Measurements from ENCODE around the gene ARHGAP5. TPM values are rescaled to one million over a fixed set of nuclear protein-coding genes. Genes with fewer than 3 reads are reported as not detected.

Gene ARHGAP5
- polyA plus RNA-seq, 1 donor from 2014 or later: 26.0 TPM

DNA sequence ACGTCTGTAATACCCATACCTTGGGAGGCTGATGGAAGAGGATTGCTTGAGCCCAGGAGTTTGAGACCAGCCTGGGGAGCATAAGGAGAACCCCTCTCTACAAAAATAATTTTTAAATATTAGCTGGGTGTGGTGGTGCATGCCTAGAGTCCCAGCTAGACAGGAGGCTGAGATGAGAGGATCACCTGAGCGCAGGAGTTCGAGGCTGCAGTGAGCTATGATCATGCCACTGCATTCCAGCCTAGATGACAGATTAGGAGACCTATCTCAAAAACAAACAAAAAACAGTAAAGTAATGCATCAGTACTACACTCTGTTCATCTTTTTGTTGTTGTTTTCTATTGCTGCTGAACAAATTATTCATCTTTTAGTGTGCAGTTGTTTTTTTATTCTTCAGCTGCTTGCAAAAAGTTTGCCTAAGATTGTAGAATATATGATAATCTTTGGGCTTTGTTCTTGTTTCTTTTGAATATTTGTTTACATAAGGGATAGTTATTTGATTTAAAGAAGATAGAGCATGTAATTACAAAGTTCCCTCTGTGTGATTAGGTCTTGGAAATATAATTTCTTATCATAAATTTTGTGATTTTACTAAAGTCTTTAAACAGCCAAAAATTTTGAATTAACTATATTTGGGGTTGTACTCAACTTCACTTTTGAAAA lies 8.2 kb downstream of the ARHGAP5 start:
- H3K36me3 Mint-ChIP-seq: peaks cover under 1% of the 10 kb centered on the region
- peaks cover 9 to 44% (median 32%) of the 10 kb centered on the region in 3 donors for H3K4me1 Mint-ChIP-seq
- no peak overlapping the region for H3K27ac Mint-ChIP-seq
- no peak overlapping the region for H3K4me3 Mint-ChIP-seq
- H3K9me3 Mint-ChIP-seq: no peaks in the 10 kb centered on the region
- H3K27me3 Mint-ChIP-seq: no peaks in the 10 kb centered on the region

- H3K27ac Mint-ChIP-seq: no peak overlapping the region
Observed at GRCh38 chr14:32085845-32086383, 8.8 kb downstream of the ARHGAP5 start.

DNA sequence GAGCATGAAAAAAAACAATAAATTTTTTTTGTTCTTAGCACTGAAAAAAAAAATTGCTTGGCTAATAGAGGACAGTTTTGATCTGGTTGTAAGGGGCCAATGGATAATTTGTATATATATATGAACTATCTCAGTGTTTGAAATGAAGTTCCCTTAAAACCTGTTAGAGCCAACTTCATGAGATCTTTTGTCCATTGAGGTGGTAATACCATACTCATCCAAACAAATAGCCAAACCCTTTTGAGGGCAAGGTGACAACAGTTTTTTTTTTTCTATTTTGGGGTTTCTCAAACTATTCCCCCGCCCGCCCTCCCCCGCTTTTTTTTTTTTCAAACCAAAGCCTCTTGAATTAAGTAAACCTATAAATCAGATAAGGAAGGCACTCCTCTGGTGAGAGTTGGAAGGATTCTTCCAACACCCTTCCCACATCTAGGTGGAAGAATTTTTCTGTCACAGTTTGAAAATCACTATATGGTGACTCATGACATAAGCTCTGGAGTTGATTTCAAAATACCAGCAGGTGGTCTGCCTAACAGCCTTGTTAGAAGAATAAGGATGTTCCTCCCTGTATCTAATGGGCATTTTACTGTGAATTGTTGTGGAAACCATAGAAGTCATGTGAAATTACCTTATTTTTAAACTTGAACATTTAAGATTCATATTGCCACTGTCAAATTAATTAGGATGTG lies 10.2 kb downstream of the ARHGAP5 start:
- no peak overlapping the region for H3K4me3 Mint-ChIP-seq
- no peak overlapping the region for H3K27ac Mint-ChIP-seq
- H3K27me3 Mint-ChIP-seq: no peaks in the 10 kb centered on the region
- peaks cover 4 to 31% (median 27%) of the 10 kb centered on the region in 3 donors for H3K4me1 Mint-ChIP-seq
- peaks cover 13% of the 10 kb centered on the region for H3K36me3 Mint-ChIP-seq
- no peaks in the 10 kb centered on the region for H3K9me3 Mint-ChIP-seq

More at GRCh38 chr14:32085845-32086383, 8.8 kb downstream of the ARHGAP5 start:
- no peaks in the 10 kb centered on the region for H3K9me3 Mint-ChIP-seq
- peaks cover 6 to 42% (median 26%) of the 10 kb centered on the region in 3 donors for H3K4me1 Mint-ChIP-seq
- peak overlapping the region in 1 of 4 donors; percentile 1 for H3K4me3 Mint-ChIP-seq
- peaks cover 6% of the 10 kb centered on the region for H3K36me3 Mint-ChIP-seq
- no peaks in the 10 kb centered on the region for H3K27me3 Mint-ChIP-seq

DNA sequence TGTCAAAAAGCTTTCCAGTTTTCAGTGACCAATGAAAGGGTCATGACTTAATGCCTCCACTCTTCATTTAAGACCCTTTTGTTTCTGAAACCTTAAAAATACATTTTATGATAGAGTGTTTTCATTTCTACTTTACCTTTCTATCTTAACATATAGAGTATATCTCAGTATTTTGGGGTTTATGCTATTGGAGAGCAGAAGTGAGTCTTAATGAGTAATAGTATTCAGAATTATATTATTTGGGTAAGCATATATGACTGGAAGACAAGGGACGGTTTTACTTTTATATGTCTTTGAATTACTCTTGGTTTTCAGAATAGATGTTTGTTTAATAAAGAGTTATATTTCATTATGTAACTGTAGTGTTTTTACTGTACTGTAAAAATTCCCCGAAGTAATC lies 10.8 kb downstream of the ARHGAP5 start:
- Mint-ChIP-seq H3K27me3 (no peaks in the 10 kb centered on the region), H3K9me3 (no peaks in the 10 kb centered on the region), H3K27ac (no peak overlapping the region), H3K4me3 (no peak overlapping the region), H3K4me1 (peaks cover 4 to 28% (median 23%) of the 10 kb centered on the region in 3 donors), H3K36me3 (peaks cover 13% of the 10 kb centered on the region)

DNA sequence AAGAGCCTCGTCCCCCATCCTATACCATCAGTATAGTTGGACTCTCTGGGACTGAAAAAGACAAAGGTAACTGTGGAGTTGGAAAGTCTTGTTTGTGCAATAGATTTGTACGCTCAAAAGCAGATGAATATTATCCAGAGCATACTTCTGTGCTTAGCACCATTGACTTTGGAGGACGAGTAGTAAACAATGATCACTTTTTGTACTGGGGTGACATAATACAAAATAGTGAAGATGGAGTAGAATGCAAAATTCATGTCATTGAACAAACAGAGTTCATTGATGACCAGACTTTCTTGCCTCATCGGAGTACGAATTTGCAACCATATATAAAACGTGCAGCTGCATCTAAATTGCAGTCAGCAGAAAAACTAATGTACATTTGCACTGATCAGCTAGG lies 13.6 kb downstream of the ARHGAP5 start:
- Mint-ChIP-seq H3K4me1 (peaks cover 3 to 21% (median 14%) of the 10 kb centered on the region in 3 donors), H3K27ac (no peak overlapping the region), H3K4me3 (no peak overlapping the region), H3K9me3 (no peaks in the 10 kb centered on the region), H3K36me3 (peaks cover 21% of the 10 kb centered on the region), H3K27me3 (no peaks in the 10 kb centered on the region)

DNA sequence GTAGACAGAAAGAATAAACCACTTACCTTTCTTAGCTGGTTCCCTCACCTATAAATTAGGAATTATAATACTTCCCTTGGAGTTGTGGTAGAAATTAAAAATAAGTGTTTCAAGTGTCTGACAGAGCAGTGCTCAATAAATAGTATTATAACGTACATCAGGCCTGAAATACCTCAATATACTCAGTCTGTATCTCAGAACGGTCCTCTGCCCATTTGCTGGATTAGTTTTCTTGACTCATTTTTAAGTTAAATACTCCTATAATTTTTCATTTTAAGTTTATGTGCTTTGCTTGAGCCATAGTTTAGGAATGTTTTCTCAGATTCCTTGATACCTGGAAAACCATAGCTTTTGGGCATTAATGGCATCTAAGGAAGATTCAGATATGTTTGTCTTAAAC lies 22.4 kb downstream of the ARHGAP5 start:
- Mint-ChIP-seq H3K27ac (no peak overlapping the region), H3K4me1 (peaks cover 20 to 39% (median 33%) of the 10 kb centered on the region in 3 donors), H3K4me3 (no peak overlapping the region), H3K36me3 (peaks cover 5% of the 10 kb centered on the region), H3K27me3 (no peaks in the 10 kb centered on the region), H3K9me3 (no peaks in the 10 kb centered on the region)

DNA sequence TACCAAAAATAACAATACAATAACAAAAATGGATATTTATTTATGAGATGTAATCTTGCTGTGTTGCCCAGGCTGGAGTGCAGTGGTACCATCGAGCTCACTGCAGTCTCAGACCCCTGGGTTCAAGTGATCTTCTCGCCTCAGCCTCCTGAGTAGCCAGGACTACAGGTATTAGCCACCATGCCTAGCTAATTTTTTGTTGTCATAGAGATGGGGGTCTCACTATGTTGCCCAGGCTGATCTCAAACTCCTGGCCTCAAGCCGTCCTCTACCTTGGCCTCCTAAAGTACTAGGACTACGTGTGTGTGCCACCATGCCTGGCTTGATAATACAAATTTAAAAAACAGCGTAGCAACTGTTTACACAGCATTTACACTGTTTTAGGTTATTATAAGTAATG lies 23.1 kb downstream of the ARHGAP5 start:
- no peaks in the 10 kb centered on the region for H3K9me3 Mint-ChIP-seq
- peaks cover 20 to 40% (median 36%) of the 10 kb centered on the region in 3 donors for H3K4me1 Mint-ChIP-seq
- H3K36me3 Mint-ChIP-seq: peaks cover 4% of the 10 kb centered on the region
- no peaks in the 10 kb centered on the region for H3K27me3 Mint-ChIP-seq
- H3K27ac Mint-ChIP-seq: no peak overlapping the region
- H3K4me3 Mint-ChIP-seq: no peak overlapping the region

- H3K9me3 Mint-ChIP-seq: no peaks in the 10 kb centered on the region
- no peaks in the 10 kb centered on the region for H3K27me3 Mint-ChIP-seq
- H3K4me3 Mint-ChIP-seq: peak overlapping the region in 2 of 4 donors; percentile 42 to 70
- peak overlapping the region in 2 of 3 donors; percentile 79 to 87 for H3K27ac Mint-ChIP-seq
- peaks cover 4% of the 10 kb centered on the region for H3K36me3 Mint-ChIP-seq
- peaks cover 20 to 39% (median 38%) of the 10 kb centered on the region in 3 donors for H3K4me1 Mint-ChIP-seq
Observed at GRCh38 chr14:32102152-32102787, 25.2 kb downstream of the ARHGAP5 start.

- Mint-ChIP-seq H3K36me3 (peaks cover 4% of the 10 kb centered on the region), H3K4me1 (peaks cover 17 to 38% (median 32%) of the 10 kb centered on the region in 3 donors), H3K4me3 (no peak overlapping the region), H3K27ac (no peak overlapping the region), H3K27me3 (no peaks in the 10 kb centered on the region), H3K9me3 (no peaks in the 10 kb centered on the region)
Observed at GRCh38 chr14:32102968-32103367, 25.9 kb downstream of the ARHGAP5 start.

GRCh38 chr14:32104308-32104707 lies 27.2 kb downstream of the ARHGAP5 start:
- H3K4me1 Mint-ChIP-seq: peaks cover 17 to 36% (median 23%) of the 10 kb centered on the region in 3 donors
- H3K9me3 Mint-ChIP-seq: no peaks in the 10 kb centered on the region
- no peak overlapping the region for H3K4me3 Mint-ChIP-seq
- H3K27ac Mint-ChIP-seq: peak overlapping the region in 1 of 3 donors; percentile 65
- H3K27me3 Mint-ChIP-seq: no peaks in the 10 kb centered on the region
- H3K36me3 Mint-ChIP-seq: peaks cover 2% of the 10 kb centered on the region

DNA sequence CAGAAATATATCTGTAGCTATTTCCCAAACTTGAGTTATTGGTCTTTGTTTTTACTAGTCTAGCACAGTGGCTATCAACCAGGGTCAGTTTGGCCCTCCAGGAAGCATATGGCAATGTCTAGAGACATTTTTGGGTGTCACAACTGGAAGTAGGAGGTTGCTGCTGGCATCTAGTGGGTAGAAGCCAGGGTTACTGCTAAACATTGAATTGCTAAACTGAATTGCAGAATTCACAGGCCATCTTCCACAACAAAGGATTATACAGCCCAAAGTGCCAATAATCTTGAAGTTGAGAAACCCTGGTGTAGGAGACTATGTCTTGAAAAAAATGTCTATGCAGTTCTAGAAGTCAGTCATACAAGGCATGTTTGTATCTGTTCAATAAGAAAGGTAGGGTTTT lies 27.7 kb downstream of the ARHGAP5 start:
- H3K4me1 Mint-ChIP-seq: peaks cover 17 to 36% (median 23%) of the 10 kb centered on the region in 3 donors
- H3K27ac Mint-ChIP-seq: no peak overlapping the region

DNA sequence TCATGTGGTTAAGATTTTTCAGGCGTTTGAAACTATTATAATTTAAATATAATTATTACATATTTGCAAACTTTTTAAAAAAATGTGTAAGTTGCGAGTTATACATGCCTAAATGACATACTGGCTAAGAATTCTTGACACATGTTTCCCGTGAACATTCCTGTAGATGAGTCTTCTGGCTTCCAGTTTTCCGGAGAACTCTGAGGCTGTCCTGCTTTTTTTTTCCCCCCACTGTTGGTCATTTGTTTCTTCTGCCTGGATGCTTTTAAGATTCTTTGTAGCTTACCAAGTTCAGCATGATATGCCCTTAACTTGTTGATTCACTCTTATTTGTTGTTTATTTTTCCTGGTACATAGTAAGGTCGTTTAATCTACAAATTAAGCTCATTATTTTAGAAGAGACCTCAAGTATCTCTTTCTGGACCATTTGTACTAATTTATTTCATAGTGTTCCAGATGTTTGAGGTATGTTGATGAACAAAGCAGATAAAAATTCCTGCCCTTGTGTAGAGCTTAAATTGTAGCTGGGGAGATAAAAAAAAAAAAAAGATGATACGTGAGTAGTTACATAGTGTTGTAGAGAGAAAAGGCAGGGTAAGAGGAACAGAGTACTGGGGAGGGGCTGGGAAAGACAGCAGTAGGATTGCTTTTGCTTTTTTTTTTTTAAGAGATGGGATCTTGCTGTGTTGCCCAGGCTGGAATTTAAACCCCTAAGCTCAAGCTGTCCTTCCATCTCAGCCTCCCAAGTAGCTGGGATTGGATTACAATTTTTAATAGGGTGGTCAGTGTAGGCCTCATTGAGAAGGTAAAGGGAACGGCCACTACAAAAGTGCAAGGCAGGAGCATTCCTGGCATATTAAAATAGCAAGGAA lies 32.8 kb downstream of the ARHGAP5 start:
- no peak overlapping the region for H3K4me3 Mint-ChIP-seq
- peaks cover 0 to 2% (median 0%) of the 10 kb centered on the region in 3 donors for H3K9me3 Mint-ChIP-seq
- H3K36me3 Mint-ChIP-seq: peaks cover 1% of the 10 kb centered on the region
- H3K27me3 Mint-ChIP-seq: no peaks in the 10 kb centered on the region
- no peak overlapping the region for H3K27ac Mint-ChIP-seq
- peaks cover 3 to 12% (median 4%) of the 10 kb centered on the region in 3 donors for H3K4me1 Mint-ChIP-seq

More for the DNA sequence above, 27.7 kb downstream of the ARHGAP5 start:
- no peaks in the 10 kb centered on the region for H3K27me3 Mint-ChIP-seq
- peaks cover 3% of the 10 kb centered on the region for H3K36me3 Mint-ChIP-seq
- H3K9me3 Mint-ChIP-seq: no peaks in the 10 kb centered on the region
- H3K4me3 Mint-ChIP-seq: no peak overlapping the region

GRCh38 chr14:32110548-32110896 lies 33.4 kb downstream of the ARHGAP5 start:
- no peak overlapping the region for H3K4me3 Mint-ChIP-seq
- peaks cover 3 to 9% (median 4%) of the 10 kb centered on the region in 3 donors for H3K4me1 Mint-ChIP-seq
- no peaks in the 10 kb centered on the region for H3K27me3 Mint-ChIP-seq
- peaks cover 0 to 2% (median 0%) of the 10 kb centered on the region in 3 donors for H3K9me3 Mint-ChIP-seq
- H3K36me3 Mint-ChIP-seq: peaks cover 1% of the 10 kb centered on the region
- peak overlapping the region in 1 of 3 donors; percentile 48 for H3K27ac Mint-ChIP-seq

DNA sequence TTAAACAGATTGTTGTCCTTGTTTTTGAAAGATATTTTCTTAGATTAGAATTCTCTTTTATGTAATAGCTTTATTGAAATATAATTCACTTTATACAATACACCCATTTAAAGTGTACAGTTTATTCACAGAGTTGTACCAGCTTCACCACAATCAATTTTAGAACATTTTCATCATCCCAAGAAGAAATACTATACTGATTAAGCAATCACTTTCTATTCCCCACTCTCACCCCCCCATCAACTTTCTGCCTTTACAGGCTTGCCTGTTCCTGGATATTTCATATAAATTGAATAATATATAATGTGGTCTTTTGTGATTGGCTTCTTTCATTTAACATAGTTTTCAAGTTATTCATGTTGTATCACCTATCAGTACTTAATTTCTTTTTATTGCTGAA lies 44.4 kb downstream of the ARHGAP5 start:
- Mint-ChIP-seq H3K4me1 (peaks cover 2 to 11% (median 7%) of the 10 kb centered on the region in 3 donors), H3K9me3 (peaks cover 0 to 1% (median under 1%) of the 10 kb centered on the region in 3 donors), H3K27me3 (no peaks in the 10 kb centered on the region), H3K4me3 (no peak overlapping the region), H3K27ac (no peak overlapping the region), H3K36me3 (peaks cover 11% of the 10 kb centered on the region)

Data from IgD-negative memory B cell (primary cell).